Panc1 (cell line): Measurements from ENCODE around the gene BNIP2. TPM values are rescaled to one million over a fixed set of nuclear protein-coding genes. Genes with fewer than 3 reads are reported as not detected.
A peak's percentile ranks its signal among the peaks of the same experiment; 100 is the strongest.

ENCODE experiments used
- ATAC-seq: fragments of 200-7000 bp; cut with Tn5 transposase; 2 replicates; pipeline ENCODE4 v1.9.1; 2020; ENCODE audit warnings: mild to moderate bottlenecking, moderate library complexity
- BruUV-seq: library from RNA; stranded (reverse); fragments of 400-500 nt; replicated peaks from 2 replicates; lab custom pipeline; 2021; lab: Mats Ljungman, UMichigan
- CTCF ChIA-PET: fragments of 300-600 bp; sonication (Branson Sonifier 250); formaldehyde crosslinking; loops from one replicate; lab custom pipeline; 2022; ENCODE audit warnings: antibody characterized with exemption; lab: Charles Lee
- POLR2A ChIA-PET: fragments of 300-600 bp; sonication (Branson Sonifier 250); formaldehyde crosslinking; loops from one replicate; lab custom pipeline; 2022; ENCODE audit warnings: antibody characterized with exemption; lab: Charles Lee
- DNase-seq: peaks from one replicate; pipeline ENCODE4 v3.0.0-alpha.2; 2010; ENCODE audit warnings: low read depth, low spot score
- H3K27ac ChIP-seq: 2 replicates; pipeline ENCODE4 v1.5.1; 2011; ENCODE audit warnings: mild to moderate bottlenecking, low read length, inconsistent platforms
- H3K27me3 ChIP-seq: fragments of 200-500 bp; sonication (Bioruptor generic); 2 replicates; pipeline ENCODE4 v1.6.0; 2014; ENCODE audit warnings: low read length, inconsistent platforms; ENCODE audit not compliant: control insufficient read depth, insufficient read depth
- H3K36me3 ChIP-seq: fragments of 200-500 bp; sonication (Bioruptor generic); 2 replicates; pipeline ENCODE4 v1.5.1; 2014; ENCODE audit warnings: inconsistent platforms, mild to moderate bottlenecking, low read length, moderate library complexity; ENCODE audit not compliant: control insufficient read depth, insufficient read depth
- H3K4me1 ChIP-seq: 2 replicates; pipeline ENCODE4 v1.5.1; 2011; ENCODE audit warnings: inconsistent platforms, mild to moderate bottlenecking, low read length, moderate library complexity; ENCODE audit not compliant: control insufficient read depth, insufficient read depth
- H3K4me3 ChIP-seq, 2 experiments: 2 replicates each; pipeline ENCODE4 v1.5.1; 2011 to 2012; ENCODE audit warnings: low read depth in 2 of 2, low read length in 2 of 2, mild to moderate bottlenecking in 2 of 2, inconsistent platforms in 1 of 2, moderate library complexity in 1 of 2
- H3K9me3 ChIP-seq: fragments of 200-500 bp; sonication (Bioruptor generic); 2 replicates; pipeline ENCODE4 v1.5.1; 2014; ENCODE audit warnings: low read depth, mild to moderate bottlenecking, inconsistent platforms, low read length, moderate library complexity; ENCODE audit not compliant: control insufficient read depth, insufficient read depth
- POLR2AphosphoS5 ChIP-seq: IDR thresholded peaks from 2 replicates; pipeline ENCODE4 v1.6.1; 2012; ENCODE audit warnings: mild to moderate bottlenecking, low read depth, low read length, moderate library complexity
- SIN3A ChIP-seq: IDR thresholded peaks from 2 replicates; pipeline ENCODE4 v1.6.1; 2012; ENCODE audit warnings: low read depth, mild to moderate bottlenecking, low read length, moderate library complexity, borderline replicate concordance; ENCODE audit not compliant: insufficient read depth
- TCF7L2 ChIP-seq: IDR thresholded peaks from 2 replicates; pipeline ENCODE4 v1.6.1; 2011; ENCODE audit warnings: mild to moderate bottlenecking, low read depth, low read length, inconsistent platforms
- in situ Hi-C: cut with HindIII; loops from 2 replicates; pipeline ENCODE4 v1.10.0; 2016; ENCODE audit warnings: low sequenced_read_pairs, low pct_unique_long_range_greater_than_20kb
- intact Hi-C: fragments of 100-400 bp; cut with micrococcal nuclease; formaldehyde crosslinking; loops from one replicate; pipeline ENCODE4 v1.10.0; 2022; ENCODE audit not compliant: unreplicated experiment
- total RNA-seq: library from RNA; stranded (reverse); gene quantifications from one replicate; pipeline ENCODE4 v1.2.1, GENCODE V29; 2021; ENCODE audit not compliant: unreplicated experiment
- TF ChIP-seq, protein P1 (sequence below), 2 experiments: IDR thresholded peaks; 2 replicates each; pipeline ENCODE4 v1.6.1; 2011 to 2012; ENCODE audit warnings: low read depth in 2 of 2, control low read depth in 1 of 2, low read length in 1 of 2, mild to moderate bottlenecking in 1 of 2, moderate library complexity in 1 of 2; ENCODE audit not compliant: insufficient read depth in 1 of 2
- TF ChIP-seq, protein P2 (sequence below): fragments of 450-650 bp; IDR thresholded peaks from 2 replicates; pipeline ENCODE4 v1.5.1; 2017; ENCODE audit warnings: mild to moderate bottlenecking

BNIP2 gene
- total RNA-seq, 1 experiment from 2014 or later, result 70.7 TPM

DNA sequence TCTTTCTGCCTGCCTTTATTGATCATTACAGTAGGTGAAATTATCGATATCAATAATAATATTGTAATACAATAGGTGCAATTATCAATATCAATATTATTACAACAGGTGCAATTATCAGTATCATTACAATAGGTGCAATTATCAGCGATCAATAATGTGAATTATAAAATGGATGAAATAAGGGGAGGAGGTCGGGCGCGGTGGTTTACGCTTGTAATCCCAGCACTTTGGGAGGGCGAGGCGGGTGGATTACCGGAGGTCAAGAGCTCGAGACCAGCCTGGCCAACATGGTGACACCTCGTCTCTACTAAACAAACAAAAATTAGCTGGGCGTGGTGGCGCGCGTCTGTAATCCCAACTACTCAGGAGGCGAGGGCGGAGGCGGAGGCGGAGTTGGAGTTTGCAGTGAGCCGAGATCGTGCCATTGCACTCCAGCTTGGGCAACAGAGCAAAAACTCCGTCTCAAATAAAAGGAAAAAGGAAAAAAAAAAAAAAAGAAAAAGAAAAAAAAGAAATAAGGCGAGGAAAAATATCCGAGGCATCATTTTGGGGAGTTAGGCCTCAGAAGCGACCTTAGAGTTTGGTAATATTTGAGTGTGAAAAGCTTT, 611 bp upstream of the BNIP2 start:
- H3K36me3 ChIP-seq, result no peaks in the 10 kb centered on the region; the same call in 1 of the 2 replicates
- TSS peak; percentile 70 for BruUV-seq
- H3K4me1 ChIP-seq, result peaks cover 18% of the 10 kb centered on the region
- TF ChIP-seq, protein P1, sequence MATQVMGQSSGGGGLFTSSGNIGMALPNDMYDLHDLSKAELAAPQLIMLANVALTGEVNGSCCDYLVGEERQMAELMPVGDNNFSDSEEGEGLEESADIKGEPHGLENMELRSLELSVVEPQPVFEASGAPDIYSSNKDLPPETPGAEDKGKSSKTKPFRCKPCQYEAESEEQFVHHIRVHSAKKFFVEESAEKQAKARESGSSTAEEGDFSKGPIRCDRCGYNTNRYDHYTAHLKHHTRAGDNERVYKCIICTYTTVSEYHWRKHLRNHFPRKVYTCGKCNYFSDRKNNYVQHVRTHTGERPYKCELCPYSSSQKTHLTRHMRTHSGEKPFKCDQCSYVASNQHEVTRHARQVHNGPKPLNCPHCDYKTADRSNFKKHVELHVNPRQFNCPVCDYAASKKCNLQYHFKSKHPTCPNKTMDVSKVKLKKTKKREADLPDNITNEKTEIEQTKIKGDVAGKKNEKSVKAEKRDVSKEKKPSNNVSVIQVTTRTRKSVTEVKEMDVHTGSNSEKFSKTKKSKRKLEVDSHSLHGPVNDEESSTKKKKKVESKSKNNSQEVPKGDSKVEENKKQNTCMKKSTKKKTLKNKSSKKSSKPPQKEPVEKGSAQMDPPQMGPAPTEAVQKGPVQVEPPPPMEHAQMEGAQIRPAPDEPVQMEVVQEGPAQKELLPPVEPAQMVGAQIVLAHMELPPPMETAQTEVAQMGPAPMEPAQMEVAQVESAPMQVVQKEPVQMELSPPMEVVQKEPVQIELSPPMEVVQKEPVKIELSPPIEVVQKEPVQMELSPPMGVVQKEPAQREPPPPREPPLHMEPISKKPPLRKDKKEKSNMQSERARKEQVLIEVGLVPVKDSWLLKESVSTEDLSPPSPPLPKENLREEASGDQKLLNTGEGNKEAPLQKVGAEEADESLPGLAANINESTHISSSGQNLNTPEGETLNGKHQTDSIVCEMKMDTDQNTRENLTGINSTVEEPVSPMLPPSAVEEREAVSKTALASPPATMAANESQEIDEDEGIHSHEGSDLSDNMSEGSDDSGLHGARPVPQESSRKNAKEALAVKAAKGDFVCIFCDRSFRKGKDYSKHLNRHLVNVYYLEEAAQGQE (IDR thresholded peaks at IDR 0.05; ENCODE audit: insufficient read depth in 1 of 2, low read depth in 2 of 2, low read length in 1 of 2), result no peak
- TF ChIP-seq POLR2AphosphoS5 (no peak), SIN3A (no peak), TCF7L2 (no peak)
- TF ChIP-seq, protein P2, sequence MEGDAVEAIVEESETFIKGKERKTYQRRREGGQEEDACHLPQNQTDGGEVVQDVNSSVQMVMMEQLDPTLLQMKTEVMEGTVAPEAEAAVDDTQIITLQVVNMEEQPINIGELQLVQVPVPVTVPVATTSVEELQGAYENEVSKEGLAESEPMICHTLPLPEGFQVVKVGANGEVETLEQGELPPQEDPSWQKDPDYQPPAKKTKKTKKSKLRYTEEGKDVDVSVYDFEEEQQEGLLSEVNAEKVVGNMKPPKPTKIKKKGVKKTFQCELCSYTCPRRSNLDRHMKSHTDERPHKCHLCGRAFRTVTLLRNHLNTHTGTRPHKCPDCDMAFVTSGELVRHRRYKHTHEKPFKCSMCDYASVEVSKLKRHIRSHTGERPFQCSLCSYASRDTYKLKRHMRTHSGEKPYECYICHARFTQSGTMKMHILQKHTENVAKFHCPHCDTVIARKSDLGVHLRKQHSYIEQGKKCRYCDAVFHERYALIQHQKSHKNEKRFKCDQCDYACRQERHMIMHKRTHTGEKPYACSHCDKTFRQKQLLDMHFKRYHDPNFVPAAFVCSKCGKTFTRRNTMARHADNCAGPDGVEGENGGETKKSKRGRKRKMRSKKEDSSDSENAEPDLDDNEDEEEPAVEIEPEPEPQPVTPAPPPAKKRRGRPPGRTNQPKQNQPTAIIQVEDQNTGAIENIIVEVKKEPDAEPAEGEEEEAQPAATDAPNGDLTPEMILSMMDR, result no peak
- H3K27me3 ChIP-seq, result no peaks in the 10 kb centered on the region
- no peaks in the 10 kb centered on the region for H3K9me3 ChIP-seq
- H3K27ac ChIP-seq, result peak overlapping the region; percentile 10
- H3K4me3 ChIP-seq, result peak overlapping the region; percentile 80 to 90
- peak; percentile 78 for ATAC-seq
- in situ Hi-C loops, result no loop called here
- CTCF ChIA-PET, result interaction anchor here (0.6 kb wide), 2 partner anchors 49 to 754 kb away, joined by 3 to 10 read pairs; no protein-coding TSS in a partner anchor
- intact Hi-C loops, result loop anchor here (5.0 kb wide), 1 partner anchor 638 kb away; no protein-coding TSS in a partner anchor
- no peak for DNase-seq
- POLR2A ChIA-PET, result no interaction called here

DNA sequence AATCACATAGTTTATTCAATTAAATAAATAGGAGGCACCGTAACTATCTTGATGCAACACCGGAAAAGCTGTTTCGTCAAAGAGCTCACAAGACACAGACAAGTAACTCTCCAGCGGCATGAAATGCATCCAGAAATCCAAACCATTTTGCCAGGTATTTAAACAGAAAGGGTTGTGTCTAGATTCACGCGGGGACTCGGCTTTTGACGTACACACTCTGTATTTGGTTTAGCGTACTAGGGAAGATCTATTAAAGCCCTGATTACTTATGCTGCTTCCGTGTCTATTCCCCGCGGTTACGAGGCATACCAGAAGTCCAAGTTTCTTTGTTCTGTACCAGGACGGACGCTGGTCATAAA, 718 bp downstream of the BNIP2 start:
- Histone ChIP-seq H3K4me1 (peaks cover 24% of the 10 kb centered on the region), H3K9me3 (no peaks in the 10 kb centered on the region), H3K27me3 (no peaks in the 10 kb centered on the region), H3K36me3 (no peaks in the 10 kb centered on the region; the same call in 1 of the 2 replicates), H3K27ac (peak overlapping the region; percentile 92), H3K4me3 (peak overlapping the region; percentile 80 to 90)
- no peak; the same call in 1 of the 2 replicates for ATAC-seq
- no peak for DNase-seq
- TF ChIP-seq TCF7L2 (no peak), POLR2AphosphoS5 (no peak), SIN3A (no peak)
- TF ChIP-seq, protein P2, result no peak
- TF ChIP-seq, protein P1 (IDR thresholded peaks at IDR 0.05; ENCODE audit: insufficient read depth in 1 of 2, low read depth in 2 of 2, low read length in 1 of 2), result no peak
- ChIA-PET CTCF (no interaction called here), POLR2A (no interaction called here)
- in situ Hi-C loops (no loop called here), intact Hi-C loops (no loop called here)
- BruUV-seq, result no TSS peak
